KMS-11 (cell line): ENCODE data around the gene EPHA7.

Source experiments
- H2AFZ ChIP-seq: fragments of 200-600 bp; sonication (generic); 2 replicates; pipeline ENCODE4 v1.6.1; 2016; ENCODE audit warnings: antibody characterized with exemption, mixed run types, low read depth
- H3K27ac ChIP-seq: fragments of 200-600 bp; sonication (generic); 2 replicates; pipeline ENCODE4 v1.6.1; 2016; ENCODE audit warnings: mild to moderate bottlenecking, mixed run types
- H3K27me3 ChIP-seq: fragments of 200-600 bp; sonication (generic); 2 replicates; pipeline ENCODE4 v1.6.1; 2017; ENCODE audit warnings: mild to moderate bottlenecking, low read depth, mixed run types, moderate library complexity; ENCODE audit not compliant: insufficient read depth
- H3K36me3 ChIP-seq: fragments of 200-600 bp; sonication (generic); 2 replicates; pipeline ENCODE4 v1.6.1; 2017; ENCODE audit warnings: mild to moderate bottlenecking, mixed run types; ENCODE audit not compliant: insufficient read depth
- H3K4me1 ChIP-seq: fragments of 200-600 bp; sonication (generic); 2 replicates; pipeline ENCODE4 v1.6.1; 2016; ENCODE audit warnings: mild to moderate bottlenecking, low read depth, mixed run types; ENCODE audit not compliant: poor library complexity, severe bottlenecking
- H3K4me2 ChIP-seq: fragments of 200-600 bp; sonication (generic); 2 replicates; pipeline ENCODE4 v1.7.0; 2016; ENCODE audit warnings: mild to moderate bottlenecking, mixed run types
- H3K4me3 ChIP-seq: fragments of 200-600 bp; sonication (generic); IDR thresholded peaks from 2 replicates; pipeline ENCODE4 v1.6.1; 2017; ENCODE audit warnings: low read depth, low read length, mixed read lengths; ENCODE audit not compliant: insufficient read depth
- H3K79me2 ChIP-seq: fragments of 200-600 bp; sonication (generic); 2 replicates; pipeline ENCODE4 v1.6.1; 2016; ENCODE audit warnings: low read depth, mixed run types; ENCODE audit not compliant: insufficient read depth
- H3K9ac ChIP-seq: fragments of 200-600 bp; sonication (generic); 2 replicates; pipeline ENCODE4 v1.6.1; 2016; ENCODE audit warnings: mild to moderate bottlenecking, mixed run types
- H4K20me1 ChIP-seq: fragments of 200-600 bp; sonication (generic); 2 replicates; pipeline ENCODE4 v1.6.1; 2016; ENCODE audit warnings: mild to moderate bottlenecking, mixed run types; ENCODE audit not compliant: insufficient read depth
- TF ChIP-seq, protein P1 (sequence below): fragments of 200-600 bp; sonication (generic); conservative IDR thresholded peaks from 2 replicates; pipeline ENCODE4 v1.6.1; 2017; ENCODE audit warnings: low read depth, mild to moderate bottlenecking, antibody characterized with exemption, low read length, moderate library complexity, mixed read lengths

EPHA7 gene

DNA sequence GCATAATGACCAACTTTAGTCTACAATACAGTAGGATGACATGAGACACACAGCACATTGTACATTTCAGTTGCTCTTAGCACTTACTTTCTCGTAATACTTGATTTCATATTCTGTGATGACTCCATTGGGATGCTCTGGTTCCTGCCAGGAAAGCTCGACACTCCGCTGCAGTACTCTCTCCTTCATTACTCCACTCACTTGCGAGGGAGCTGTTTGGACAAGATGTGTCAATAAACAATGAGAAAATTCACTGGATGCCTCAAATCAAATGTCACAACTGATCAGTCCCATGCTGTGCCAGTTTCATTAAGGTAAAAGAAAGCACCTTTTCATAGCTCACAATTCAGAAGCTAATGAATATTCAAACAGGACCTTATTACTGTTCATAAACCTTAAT is 147.1 kb downstream of the EPHA7 start:
- Histone ChIP-seq H4K20me1 (no peaks in the 10 kb centered on the region), H3K4me3 (no peak overlapping the region), H2AFZ (no peak overlapping the region), H3K4me1 (no peaks in the 10 kb centered on the region), H3K36me3 (no peaks in the 10 kb centered on the region), H3K9ac (no peak overlapping the region), H3K27ac (no peak overlapping the region), H3K79me2 (no peaks in the 10 kb centered on the region), H3K4me2 (no peak overlapping the region), H3K27me3 (no peaks in the 10 kb centered on the region)
- TF ChIP-seq, protein P1, sequence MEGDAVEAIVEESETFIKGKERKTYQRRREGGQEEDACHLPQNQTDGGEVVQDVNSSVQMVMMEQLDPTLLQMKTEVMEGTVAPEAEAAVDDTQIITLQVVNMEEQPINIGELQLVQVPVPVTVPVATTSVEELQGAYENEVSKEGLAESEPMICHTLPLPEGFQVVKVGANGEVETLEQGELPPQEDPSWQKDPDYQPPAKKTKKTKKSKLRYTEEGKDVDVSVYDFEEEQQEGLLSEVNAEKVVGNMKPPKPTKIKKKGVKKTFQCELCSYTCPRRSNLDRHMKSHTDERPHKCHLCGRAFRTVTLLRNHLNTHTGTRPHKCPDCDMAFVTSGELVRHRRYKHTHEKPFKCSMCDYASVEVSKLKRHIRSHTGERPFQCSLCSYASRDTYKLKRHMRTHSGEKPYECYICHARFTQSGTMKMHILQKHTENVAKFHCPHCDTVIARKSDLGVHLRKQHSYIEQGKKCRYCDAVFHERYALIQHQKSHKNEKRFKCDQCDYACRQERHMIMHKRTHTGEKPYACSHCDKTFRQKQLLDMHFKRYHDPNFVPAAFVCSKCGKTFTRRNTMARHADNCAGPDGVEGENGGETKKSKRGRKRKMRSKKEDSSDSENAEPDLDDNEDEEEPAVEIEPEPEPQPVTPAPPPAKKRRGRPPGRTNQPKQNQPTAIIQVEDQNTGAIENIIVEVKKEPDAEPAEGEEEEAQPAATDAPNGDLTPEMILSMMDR, result no peak

DNA sequence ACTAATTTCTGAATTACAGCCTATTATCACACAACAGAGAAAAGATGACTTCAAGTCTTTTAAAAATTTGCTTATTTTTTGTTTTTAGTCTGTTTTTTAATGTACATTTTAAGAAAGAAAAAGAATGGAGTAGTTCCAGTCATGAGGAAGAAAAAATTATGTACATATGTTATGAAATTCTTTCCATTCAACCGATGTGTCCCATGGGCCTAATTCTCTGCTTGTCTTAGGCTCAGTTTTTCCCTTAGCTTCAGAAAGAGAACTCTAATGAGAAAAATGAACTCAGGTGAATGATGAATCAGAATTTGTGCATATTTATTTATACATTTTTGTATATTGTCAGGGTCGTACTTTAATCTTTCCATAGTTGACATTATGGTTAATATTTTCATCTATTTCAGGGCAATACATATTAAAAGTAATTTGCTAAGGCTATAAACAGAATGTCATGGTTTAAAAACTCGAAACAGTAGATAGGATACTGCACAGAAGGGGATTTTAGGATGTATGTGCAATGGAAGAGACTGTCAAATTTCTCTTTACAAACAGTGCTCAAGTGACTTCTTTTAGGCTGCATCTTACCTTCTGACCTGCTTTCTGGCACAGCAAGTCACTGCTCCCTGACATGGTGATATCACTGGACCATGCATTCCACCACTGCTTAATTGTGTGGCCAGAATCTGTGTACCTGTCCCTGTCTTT is 153.1 kb downstream of the EPHA7 start:
- H4K20me1 ChIP-seq, result no peaks in the 10 kb centered on the region
- H3K4me1 ChIP-seq, result no peaks in the 10 kb centered on the region
- TF ChIP-seq, protein P1, result no peak
- no peak overlapping the region for H3K4me3 ChIP-seq
- H3K36me3 ChIP-seq, result no peaks in the 10 kb centered on the region
- no peaks in the 10 kb centered on the region for H3K79me2 ChIP-seq
- H3K27ac ChIP-seq, result no peak overlapping the region
- no peak overlapping the region for H3K4me2 ChIP-seq
- no peak overlapping the region for H3K9ac ChIP-seq
- H2AFZ ChIP-seq, result no peak overlapping the region
- no peaks in the 10 kb centered on the region for H3K27me3 ChIP-seq

DNA sequence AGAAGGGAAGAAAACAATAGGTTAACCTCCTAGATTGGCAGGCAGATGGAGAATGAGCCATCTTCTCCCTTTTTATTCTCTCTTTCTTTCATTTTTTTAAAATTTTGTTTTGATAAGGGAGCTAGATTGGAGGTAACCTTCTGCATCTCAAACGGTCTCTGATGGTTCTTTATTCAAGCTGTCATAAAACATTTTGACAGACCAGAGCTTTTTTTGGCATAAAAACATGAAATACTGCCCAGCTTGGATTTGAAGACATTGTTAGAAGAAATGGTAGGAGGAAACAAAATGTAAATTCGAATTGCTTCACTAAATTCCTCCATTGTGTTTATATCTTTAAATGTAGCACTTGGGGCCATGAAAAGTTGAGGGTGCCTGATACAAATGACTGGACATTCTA is 158.5 kb downstream of the EPHA7 start:
- H3K4me3 ChIP-seq, result no peak overlapping the region
- H3K79me2 ChIP-seq, result no peaks in the 10 kb centered on the region
- no peak overlapping the region for H2AFZ ChIP-seq
- no peaks in the 10 kb centered on the region for H4K20me1 ChIP-seq
- no peaks in the 10 kb centered on the region for H3K4me1 ChIP-seq
- H3K4me2 ChIP-seq, result no peak overlapping the region
- H3K9ac ChIP-seq, result no peak overlapping the region
- no peaks in the 10 kb centered on the region for H3K27me3 ChIP-seq
- no peaks in the 10 kb centered on the region for H3K36me3 ChIP-seq
- TF ChIP-seq, protein P1, result no peak
- H3K27ac ChIP-seq, result no peak overlapping the region

DNA sequence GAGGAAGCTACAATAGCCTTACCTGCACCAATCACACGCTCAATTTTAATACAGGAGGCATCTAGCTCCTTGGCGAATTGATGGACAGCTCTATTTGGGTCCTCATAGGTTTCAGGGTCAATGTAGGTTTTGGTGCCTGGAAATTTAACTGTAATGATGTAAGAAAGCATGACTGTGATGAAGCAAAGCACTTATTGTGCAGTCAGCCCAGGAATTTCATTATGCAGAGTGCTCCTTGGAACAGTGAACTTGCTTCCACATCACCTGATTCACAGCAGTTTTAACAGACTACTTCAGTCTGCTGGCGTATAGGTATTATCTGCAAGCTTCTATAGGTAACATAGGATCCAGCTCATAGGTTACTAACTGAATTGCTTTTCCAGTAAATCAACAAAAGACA is 160.0 kb downstream of the EPHA7 start:
- H3K27me3 ChIP-seq, result no peaks in the 10 kb centered on the region
- no peak overlapping the region for H3K9ac ChIP-seq
- H2AFZ ChIP-seq, result no peak overlapping the region
- H3K4me2 ChIP-seq, result no peak overlapping the region
- H4K20me1 ChIP-seq, result no peaks in the 10 kb centered on the region
- H3K4me3 ChIP-seq, result no peak overlapping the region
- no peak overlapping the region for H3K27ac ChIP-seq
- no peaks in the 10 kb centered on the region for H3K79me2 ChIP-seq
- H3K36me3 ChIP-seq, result no peaks in the 10 kb centered on the region
- TF ChIP-seq, protein P1, result no peak
- H3K4me1 ChIP-seq, result no peaks in the 10 kb centered on the region
